ENCODE results near the gene SHISA6.
"Not testable (repeated sequence)": the region's sequence is repeated elsewhere in the genome, so short reads cannot be mapped to it uniquely, and the experiment has no call there.

The SHISA6 gene

GRCh38 chr17:11303773-11304394, 62.9 kb downstream of the SHISA6 start:
- DNase-seq (ENCODE audit: low read depth in 2 of 2): no peak

DNA sequence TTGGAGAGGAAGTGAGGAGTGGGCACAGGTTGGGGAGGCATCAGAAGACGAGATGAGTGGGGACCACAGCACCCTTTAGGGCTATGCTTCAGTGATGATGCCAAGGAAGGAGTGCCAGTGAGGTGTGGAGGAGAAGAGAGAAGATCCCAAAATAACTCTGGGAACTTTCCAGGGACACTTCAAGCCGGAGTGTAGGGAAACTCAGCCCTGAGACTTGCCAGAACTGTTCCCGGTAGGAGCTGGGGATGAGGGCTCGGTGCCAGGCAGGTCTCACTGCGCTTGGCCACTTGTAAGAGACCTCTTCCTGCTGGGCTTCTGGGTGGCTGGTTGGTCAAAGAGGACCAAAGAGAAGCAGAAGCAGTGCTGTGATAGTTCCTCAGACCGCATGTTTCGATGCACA, 63.6 kb downstream of the SHISA6 start:
- no peak for DNase-seq (ENCODE audit: low read depth in 2 of 2)

DNA sequence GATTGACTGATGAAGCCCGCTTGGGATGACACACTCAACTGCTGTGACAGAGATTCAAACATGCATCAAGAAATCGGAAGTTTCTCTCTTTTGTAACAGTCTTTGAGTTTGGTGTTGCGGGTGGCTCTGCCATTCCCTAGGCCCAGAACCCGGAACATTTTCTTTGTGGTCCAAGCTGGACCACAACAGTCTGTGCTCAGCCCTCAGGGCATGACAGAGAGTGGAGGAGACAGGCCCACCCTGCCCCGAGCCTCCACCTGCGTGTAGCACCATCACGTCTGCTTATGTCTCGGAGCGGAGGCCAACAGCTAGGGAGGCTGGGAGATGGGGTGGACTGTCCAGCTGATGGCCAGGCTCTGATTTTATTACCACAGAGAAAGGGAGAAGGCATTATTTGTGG, 64.5 kb downstream of the SHISA6 start:
- DNase-seq (ENCODE audit: low read depth in 2 of 2): no peak

- DNase-seq (ENCODE audit: low read depth in 2 of 2): no peak
Observed at GRCh38 chr17:11308531-11308930, 67.5 kb downstream of the SHISA6 start.

DNA sequence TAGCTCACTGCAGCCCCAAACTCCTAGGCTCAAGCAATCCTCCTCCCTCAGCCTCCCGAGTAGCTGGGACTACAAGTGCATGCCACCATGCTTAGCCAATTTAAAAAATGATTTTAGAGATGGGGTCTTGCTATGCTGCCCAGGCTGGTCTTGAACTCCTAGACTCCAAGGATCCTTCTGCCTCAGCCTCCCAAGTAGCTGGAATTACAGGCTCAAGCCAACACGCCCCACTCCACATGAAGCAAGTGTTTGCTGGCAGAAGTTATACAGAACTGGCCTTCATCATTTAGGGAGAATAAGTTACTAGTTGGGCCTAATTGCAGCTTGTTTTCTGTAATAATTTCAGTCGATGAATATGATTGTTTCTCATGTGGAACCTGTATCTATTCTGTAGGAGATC, 68.0 kb downstream of the SHISA6 start:
- DNase-seq (ENCODE audit: low read depth in 2 of 2): no peak

- no peak for DNase-seq (ENCODE audit: low read depth in 2 of 2)
Observed at GRCh38 chr17:11309850-11310249, 68.8 kb downstream of the SHISA6 start.

GRCh38 chr17:11316451-11316850, 75.4 kb downstream of the SHISA6 start:
- DNase-seq (ENCODE audit: low read depth in 2 of 2): not testable (repeated sequence)

DNA sequence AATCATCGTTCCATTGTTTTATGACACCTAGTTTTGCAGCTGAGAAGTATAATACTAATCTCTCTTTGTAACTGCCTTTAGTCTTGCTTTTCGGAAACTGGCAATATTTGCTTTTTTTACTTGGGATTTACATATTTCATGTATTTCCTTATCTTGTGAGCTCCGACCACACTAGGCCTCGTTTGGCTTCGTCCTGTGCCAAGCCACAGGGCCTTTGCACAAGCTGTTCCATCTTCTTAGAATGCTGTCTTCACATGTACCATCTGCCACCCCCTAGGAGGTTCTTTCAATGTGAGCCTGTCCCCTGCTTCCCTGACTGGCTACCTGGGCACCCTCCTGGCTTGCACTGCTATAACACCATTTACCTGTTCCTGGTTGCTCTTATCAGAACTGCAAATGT, 77.2 kb downstream of the SHISA6 start:
- no peak for DNase-seq (ENCODE audit: low read depth in 2 of 2)

GRCh38 chr17:11319894-11320293, 78.9 kb downstream of the SHISA6 start:
- DNase-seq (ENCODE audit: low read depth in 2 of 2): no peak

GRCh38 chr17:11324021-11324420, 83.0 kb downstream of the SHISA6 start:
- no peak for DNase-seq (ENCODE audit: low read depth in 2 of 2)

- no peak for DNase-seq (ENCODE audit: low read depth in 2 of 2)
Observed at GRCh38 chr17:11324846-11325420, 83.9 kb downstream of the SHISA6 start.

DNA sequence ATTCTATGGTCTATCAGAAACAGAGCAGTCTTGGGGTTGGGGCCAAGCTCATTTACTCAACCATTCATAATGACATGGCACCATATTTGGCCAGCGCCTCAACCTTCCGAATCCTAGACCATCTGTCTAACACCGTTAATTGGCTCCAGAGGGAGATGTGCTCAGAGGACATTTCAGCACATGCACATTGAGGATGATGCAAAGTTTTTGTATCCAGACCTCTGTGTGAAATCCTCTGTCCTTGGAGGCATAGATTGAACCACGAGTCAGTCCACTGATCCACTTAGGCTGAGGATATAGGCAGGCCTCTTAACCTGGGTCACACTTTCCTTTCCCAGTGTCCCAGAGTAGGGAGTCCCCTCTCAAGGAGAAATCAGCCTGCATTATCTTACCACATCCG, 85.5 kb downstream of the SHISA6 start:
- DNase-seq (ENCODE audit: low read depth in 2 of 2): no peak

DNA sequence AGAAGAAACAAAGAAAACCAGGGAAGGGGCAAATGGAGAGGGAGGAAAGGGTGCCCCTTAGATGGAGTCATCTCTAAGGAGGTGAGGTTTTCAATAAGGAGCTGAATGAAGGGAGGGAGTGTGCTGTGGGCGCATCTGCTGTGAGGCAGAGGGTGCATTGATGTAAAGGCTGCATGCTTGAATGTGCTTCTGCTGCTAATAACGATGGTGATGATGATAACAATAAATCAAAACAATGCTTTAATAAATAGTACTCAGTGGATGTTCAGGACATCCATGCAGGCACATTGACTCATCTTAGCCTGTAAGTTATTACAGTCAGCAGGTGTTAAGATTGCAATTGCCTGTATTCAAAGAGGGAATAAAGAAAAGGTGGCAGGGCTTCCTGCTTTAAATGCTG, 87.8 kb downstream of the SHISA6 start:
- DNase-seq (ENCODE audit: low read depth in 2 of 2): no peak

DNA sequence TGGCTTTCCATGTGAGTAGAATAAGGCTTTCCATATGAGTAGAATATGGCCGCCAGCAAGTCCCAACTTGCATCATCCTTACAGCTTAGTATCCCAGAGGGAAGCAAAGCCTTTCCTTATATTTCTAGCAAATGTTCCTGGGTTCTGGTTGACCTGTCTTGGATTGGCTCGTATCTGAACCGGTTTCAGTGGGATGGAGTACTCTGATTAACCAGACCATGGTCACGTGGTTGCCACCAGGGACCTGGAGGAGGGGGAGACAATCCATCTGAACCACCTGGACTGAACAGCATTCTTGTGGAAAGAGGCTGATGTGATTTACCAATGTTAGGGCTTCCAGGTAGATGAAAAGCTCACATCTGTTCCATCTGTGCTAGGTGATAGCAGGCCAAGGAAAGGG, 89.0 kb downstream of the SHISA6 start:
- DNase-seq (ENCODE audit: low read depth in 2 of 2): no peak

DNA sequence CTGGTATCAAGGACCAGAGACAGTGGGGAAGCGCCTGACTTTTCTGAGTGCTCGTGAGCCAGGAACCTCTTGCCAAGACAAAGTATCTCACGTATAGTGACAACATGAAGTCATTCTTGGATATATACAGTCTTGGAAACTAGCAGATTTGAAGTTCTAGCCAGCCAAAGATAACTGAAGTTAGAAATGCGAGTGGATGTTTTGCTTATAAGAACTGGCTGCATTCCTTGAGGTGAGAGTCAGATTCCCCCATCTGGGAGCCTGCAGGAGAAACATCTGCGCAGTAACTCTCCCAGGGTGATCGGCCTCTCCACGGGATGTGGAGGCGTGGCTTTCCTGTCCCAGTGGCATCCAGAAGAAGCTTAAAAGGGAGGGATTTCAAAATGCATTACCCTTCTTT, 89.8 kb downstream of the SHISA6 start:
- no peak for DNase-seq (ENCODE audit: low read depth in 2 of 2)

GRCh38 chr17:11331547-11332513, 90.8 kb downstream of the SHISA6 start:
- no peak for DNase-seq (ENCODE audit: low read depth in 2 of 2)

DNA sequence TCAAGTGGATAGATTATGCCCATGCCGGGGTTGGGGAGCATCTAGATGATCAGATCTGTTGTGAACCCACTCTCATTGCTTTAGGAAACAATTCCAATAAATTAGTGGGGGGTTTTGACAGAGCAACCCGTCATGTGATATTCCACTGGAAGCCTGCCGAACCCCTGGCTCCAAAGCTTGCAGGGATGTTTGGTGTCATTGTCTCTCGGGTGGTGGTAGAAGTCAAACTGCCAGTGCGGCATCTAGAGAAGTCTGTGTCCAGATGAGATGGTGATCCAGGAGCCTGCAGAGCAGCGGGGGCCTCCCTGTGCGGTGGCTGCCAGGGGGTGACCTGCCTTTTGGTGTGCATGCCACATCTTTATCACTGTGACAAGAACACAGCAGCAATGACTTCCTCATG, 91.7 kb downstream of the SHISA6 start:
- DNase-seq (ENCODE audit: low read depth in 2 of 2): no peak

GRCh38 chr17:11334493-11334892, 93.5 kb downstream of the SHISA6 start:
- DNase-seq (ENCODE audit: low read depth in 2 of 2): no peak

DNA sequence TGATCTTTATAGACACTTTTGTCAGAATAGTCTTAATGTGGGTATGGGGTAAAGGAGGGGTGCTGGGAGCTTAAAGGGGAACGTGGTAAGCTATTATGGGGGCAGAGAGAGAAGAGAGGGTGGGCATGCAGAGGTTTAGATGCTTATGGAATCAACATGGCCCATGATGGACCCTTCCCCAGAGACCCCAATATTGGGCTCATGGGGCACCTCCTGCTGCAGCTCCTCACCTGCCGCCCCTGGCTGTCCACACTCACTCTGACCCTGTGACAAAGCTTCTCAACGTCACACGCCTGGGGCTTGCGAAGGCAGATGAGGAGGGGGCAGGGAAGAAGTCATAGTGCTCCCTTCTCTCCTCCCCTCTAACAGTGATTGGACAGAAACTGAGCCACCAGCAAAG, 95.3 kb downstream of the SHISA6 start:
- DNase-seq (ENCODE audit: low read depth in 2 of 2): no peak

DNA sequence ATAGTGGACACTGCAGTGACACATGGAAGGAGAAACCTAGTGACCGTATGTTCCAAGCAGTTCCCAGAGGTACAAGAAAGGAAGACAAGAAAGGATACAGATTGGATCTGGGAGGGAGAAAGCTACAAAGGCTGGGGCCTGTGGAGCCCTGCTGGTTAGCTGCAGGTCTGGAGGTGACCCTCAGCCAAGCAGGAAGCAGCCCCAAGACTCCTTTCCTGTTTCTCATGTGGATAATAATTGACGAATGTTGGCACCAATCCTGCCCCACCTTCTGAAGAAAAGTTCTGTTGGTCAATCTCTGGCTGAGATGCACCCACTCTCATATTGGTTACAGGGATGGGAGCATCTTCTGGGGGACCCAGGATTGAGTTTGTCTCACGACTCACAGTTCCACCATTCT, 99.8 kb downstream of the SHISA6 start:
- DNase-seq (ENCODE audit: low read depth in 2 of 2): no peak

- DNase-seq (ENCODE audit: low read depth in 2 of 2): no peak
Observed at GRCh38 chr17:11342138-11342537, 101.1 kb downstream of the SHISA6 start.

GRCh38 chr17:11349106-11349505, 108.1 kb downstream of the SHISA6 start:
- no peak for DNase-seq (ENCODE audit: low read depth in 2 of 2)

DNA sequence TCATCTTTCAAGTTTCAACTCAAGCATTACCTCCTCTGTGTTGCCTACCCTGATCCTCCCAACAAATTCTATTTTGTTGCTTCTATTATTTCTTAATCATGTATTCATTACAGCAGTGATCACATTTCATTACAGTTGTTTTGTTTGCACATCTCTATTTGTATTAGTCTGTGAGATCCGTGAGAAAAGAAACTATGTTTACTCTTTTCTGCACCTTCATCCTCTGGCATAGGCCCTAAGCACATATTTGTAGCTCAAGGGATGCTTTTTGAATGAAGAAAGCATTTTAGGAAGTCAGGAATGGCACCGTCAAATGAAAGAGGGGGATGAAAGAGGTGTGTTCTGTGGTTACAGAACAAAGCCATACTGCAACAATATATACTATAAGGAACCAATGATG, 110.5 kb downstream of the SHISA6 start:
- DNase-seq (ENCODE audit: low read depth in 2 of 2): no peak
